Measurements from ENCODE around the gene PLCH2.

DNA sequence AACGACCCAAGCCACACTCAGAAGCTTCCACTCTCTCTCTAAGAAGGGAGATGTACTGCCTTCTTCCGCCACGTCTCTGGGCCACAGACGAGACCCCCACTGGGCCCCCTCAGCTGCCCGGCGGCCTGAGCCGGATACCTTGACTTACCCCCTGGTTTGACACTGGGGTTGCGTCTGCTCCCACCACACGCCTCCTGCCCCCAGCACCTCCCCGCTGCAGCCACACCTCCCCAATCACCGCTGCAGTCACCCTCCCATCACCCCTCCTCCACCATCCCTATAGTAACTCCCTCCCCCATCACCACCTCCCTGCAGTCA, 39.6 kb downstream of the PLCH2 start:
- TF ChIP-seq FOXA2 (IDR thresholded peaks at IDR 0.05) (no peak), TAF1 (conservative IDR thresholded peaks at IDR 0.05) (no peak), FOXA1 (IDR thresholded peaks at IDR 0.05) (no peak), EGR1 (IDR thresholded peaks at IDR 0.05; ENCODE audit: low read depth in 2 of 2) (no peak), JUND (IDR thresholded peaks at IDR 0.05) (no peak), RAD21 (IDR thresholded peaks at IDR 0.05) (no peak)
- TF ChIP-seq, protein P1, sequence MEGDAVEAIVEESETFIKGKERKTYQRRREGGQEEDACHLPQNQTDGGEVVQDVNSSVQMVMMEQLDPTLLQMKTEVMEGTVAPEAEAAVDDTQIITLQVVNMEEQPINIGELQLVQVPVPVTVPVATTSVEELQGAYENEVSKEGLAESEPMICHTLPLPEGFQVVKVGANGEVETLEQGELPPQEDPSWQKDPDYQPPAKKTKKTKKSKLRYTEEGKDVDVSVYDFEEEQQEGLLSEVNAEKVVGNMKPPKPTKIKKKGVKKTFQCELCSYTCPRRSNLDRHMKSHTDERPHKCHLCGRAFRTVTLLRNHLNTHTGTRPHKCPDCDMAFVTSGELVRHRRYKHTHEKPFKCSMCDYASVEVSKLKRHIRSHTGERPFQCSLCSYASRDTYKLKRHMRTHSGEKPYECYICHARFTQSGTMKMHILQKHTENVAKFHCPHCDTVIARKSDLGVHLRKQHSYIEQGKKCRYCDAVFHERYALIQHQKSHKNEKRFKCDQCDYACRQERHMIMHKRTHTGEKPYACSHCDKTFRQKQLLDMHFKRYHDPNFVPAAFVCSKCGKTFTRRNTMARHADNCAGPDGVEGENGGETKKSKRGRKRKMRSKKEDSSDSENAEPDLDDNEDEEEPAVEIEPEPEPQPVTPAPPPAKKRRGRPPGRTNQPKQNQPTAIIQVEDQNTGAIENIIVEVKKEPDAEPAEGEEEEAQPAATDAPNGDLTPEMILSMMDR (IDR thresholded peaks at IDR 0.05; ENCODE audit: low read depth, low read length, missing input control): no peak
- TF ChIP-seq, protein P2, sequence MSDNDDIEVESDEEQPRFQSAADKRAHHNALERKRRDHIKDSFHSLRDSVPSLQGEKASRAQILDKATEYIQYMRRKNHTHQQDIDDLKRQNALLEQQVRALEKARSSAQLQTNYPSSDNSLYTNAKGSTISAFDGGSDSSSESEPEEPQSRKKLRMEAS (IDR thresholded peaks at IDR 0.05): no peak

Data from liver (tissue), 3 donors.